HG03108 (cell line): ENCODE data around the gene SEMA4G.
"Not testable (repeated sequence)": the region's sequence is repeated elsewhere in the genome, so short reads cannot be mapped to it uniquely, and the experiment has no call there.

Source experiments
- ATAC-seq: cut with Tn5 transposase; IDR thresholded peaks from one replicate; pipeline ENCODE4 v1.9.1; 2021; ENCODE audit warnings: moderate library complexity; ENCODE audit not compliant: unreplicated experiment

Gene SEMA4G

GRCh38 chr10:100970914-100971811, 1.9 kb downstream of the SEMA4G start:
- no peak for ATAC-seq

- ATAC-seq = no peak
Observed at GRCh38 chr10:100972115-100972903, 3.0 kb downstream of the SEMA4G start.

- no peak for ATAC-seq
Observed at GRCh38 chr10:100972904-100973535, 3.7 kb downstream of the SEMA4G start.

- ATAC-seq = not testable (repeated sequence)
Observed at GRCh38 chr10:100975397-100975796, 6.1 kb downstream of the SEMA4G start.

GRCh38 chr10:100976906-100977305, 7.6 kb downstream of the SEMA4G start:
- ATAC-seq = no peak

GRCh38 chr10:100977436-100977835, 8.1 kb downstream of the SEMA4G start:
- no peak for ATAC-seq

- ATAC-seq = no peak
Observed at GRCh38 chr10:100978121-100978900, 9.0 kb downstream of the SEMA4G start.

- ATAC-seq = no peak
Observed at GRCh38 chr10:100978901-100979195, 9.5 kb downstream of the SEMA4G start.

- ATAC-seq = no peak
Observed at GRCh38 chr10:100979791-100980272, 10.5 kb downstream of the SEMA4G start.

- no peak for ATAC-seq
Observed at GRCh38 chr10:100980311-100980710, 11.0 kb downstream of the SEMA4G start.

- ATAC-seq = no peak
Observed at GRCh38 chr10:100980711-100981110, 11.4 kb downstream of the SEMA4G start.

- no peak for ATAC-seq
Observed at GRCh38 chr10:100981178-100981772, 12.0 kb downstream of the SEMA4G start.

GRCh38 chr10:100982916-100983830, 13.9 kb downstream of the SEMA4G start:
- ATAC-seq = no peak

- no peak for ATAC-seq
Observed at GRCh38 chr10:100983868-100984671, 14.8 kb downstream of the SEMA4G start.

GRCh38 chr10:100984672-100985177, 15.4 kb downstream of the SEMA4G start:
- ATAC-seq = no peak

- no peak for ATAC-seq
Observed at GRCh38 chr10:100985336-100985735, 16.0 kb downstream of the SEMA4G start.

GRCh38 chr10:100986623-100986951, 17.3 kb downstream of the SEMA4G start:
- ATAC-seq = no peak

- ATAC-seq = peak; percentile 57
Observed at GRCh38 chr10:100986952-100987684, 17.8 kb downstream of the SEMA4G start, which contains the start of the genes MRPL43 and TWNK. Gene MRPL43, minus strand, starts transcription at chr10:100987497. Its CDS starts 54 bp downstream, at chr10:100987443. Gene TWNK, plus strand, starts transcription at chr10:100987543. Its CDS starts 668 bp downstream, at chr10:100988211.
